Nephron (organoid): ENCODE measurements around the gene DAPP1.

Experiments
- H3K27ac Mint-ChIP-seq, 3 experiments: 2 replicates each; pipeline ENCODE4 v1.8.0; 2020; ENCODE audit warnings: mixed read lengths in 3 of 3, mild to moderate bottlenecking in 2 of 3, moderate library complexity in 1 of 3
- H3K27me3 Mint-ChIP-seq: 2 replicates; pipeline ENCODE4 v1.8.0; 2021; ENCODE audit warnings: low read depth, mild to moderate bottlenecking, moderate library complexity, mixed read lengths
- H3K36me3 Mint-ChIP-seq: 2 replicates; pipeline ENCODE4 v1.8.0; 2020; ENCODE audit warnings: low read depth, mixed read lengths
- H3K4me1 Mint-ChIP-seq: 2 replicates; pipeline ENCODE4 v1.8.0; 2020; ENCODE audit warnings: mixed read lengths
- H3K4me3 Mint-ChIP-seq, 3 experiments: 2 replicates each; pipeline ENCODE4 v1.8.0; 2020; ENCODE audit warnings: mild to moderate bottlenecking in 3 of 3, mixed read lengths in 3 of 3, moderate library complexity in 2 of 3
- H3K9me3 Mint-ChIP-seq: 2 replicates; pipeline ENCODE4 v1.8.0; 2020; ENCODE audit warnings: mixed read lengths
- CTCF ChIP-seq, 3 experiments: fragments of 200-600 bp; sonication (generic); IDR thresholded peaks; one replicate each; pipeline ENCODE4 v1.5.0; 2021; ENCODE audit warnings: antibody characterized with exemption in 3 of 3; ENCODE audit not compliant: unreplicated experiment in 3 of 3

DAPP1 gene

DNA sequence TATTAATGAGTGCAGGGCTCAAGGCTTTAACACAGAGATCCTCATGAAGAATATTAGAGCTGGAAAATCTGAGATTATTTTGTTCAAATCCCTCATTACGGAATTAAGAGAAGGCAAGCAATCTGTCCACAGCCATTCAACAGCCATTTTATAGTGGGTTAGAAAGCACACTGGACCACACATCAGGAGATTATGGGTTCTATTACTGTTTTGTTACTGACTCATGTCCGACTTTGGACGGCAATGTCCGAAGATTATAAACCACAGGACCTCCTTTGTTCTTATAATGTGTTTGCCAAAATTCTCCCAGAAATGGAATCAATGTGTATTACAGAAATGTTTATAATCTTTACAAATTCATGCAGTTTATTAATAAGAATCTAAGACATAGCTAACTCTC lies 69.5 kb downstream of the DAPP1 start:
- Mint-ChIP-seq H3K27me3 (no peaks in the 10 kb centered on the region), H3K27ac (no peak overlapping the region), H3K4me1 (peaks cover 3% of the 10 kb centered on the region), H3K4me3 (no peak overlapping the region), H3K36me3 (peaks cover 10% of the 10 kb centered on the region), H3K9me3 (no peaks in the 10 kb centered on the region)
- TF ChIP-seq CTCF (IDR thresholded peaks at IDR 0.05; ENCODE audit: unreplicated experiment in 3 of 3): no peak

DNA sequence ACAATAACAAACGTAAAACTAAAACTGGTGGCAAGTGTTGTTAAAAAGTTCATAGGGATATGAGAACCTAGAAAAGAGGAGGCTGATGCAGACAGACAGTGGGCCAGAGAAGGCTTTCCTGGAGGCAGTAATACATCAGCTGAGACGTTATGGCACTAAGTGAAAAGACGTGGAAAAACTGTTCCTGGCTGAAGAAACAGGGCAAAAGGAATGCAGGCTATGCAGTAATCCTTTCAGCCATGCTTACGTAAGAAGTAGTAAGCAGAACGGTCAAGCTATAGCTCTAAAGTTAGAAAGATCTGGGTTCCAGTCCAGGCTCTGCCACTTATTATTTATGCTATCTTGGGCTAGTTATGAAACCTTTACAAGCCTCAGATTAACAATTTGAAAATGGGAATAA lies 71.2 kb downstream of the DAPP1 start:
- TF ChIP-seq CTCF (IDR thresholded peaks at IDR 0.05; ENCODE audit: unreplicated experiment in 3 of 3): no peak
- H3K36me3 Mint-ChIP-seq: peaks cover 3% of the 10 kb centered on the region
- peaks cover 14% of the 10 kb centered on the region for H3K4me1 Mint-ChIP-seq
- no peaks in the 10 kb centered on the region for H3K9me3 Mint-ChIP-seq
- H3K27ac Mint-ChIP-seq: no peak overlapping the region
- H3K27me3 Mint-ChIP-seq: no peaks in the 10 kb centered on the region
- no peak overlapping the region for H3K4me3 Mint-ChIP-seq

- Mint-ChIP-seq H3K27ac (no peak overlapping the region), H3K4me1 (peaks cover 38% of the 10 kb centered on the region)
- no peak for TF ChIP-seq CTCF (IDR thresholded peaks at IDR 0.05; ENCODE audit: unreplicated experiment in 3 of 3)
These were observed 74.7 kb downstream of the DAPP1 start for GRCh38 chr4:99891351-99891750.

DNA sequence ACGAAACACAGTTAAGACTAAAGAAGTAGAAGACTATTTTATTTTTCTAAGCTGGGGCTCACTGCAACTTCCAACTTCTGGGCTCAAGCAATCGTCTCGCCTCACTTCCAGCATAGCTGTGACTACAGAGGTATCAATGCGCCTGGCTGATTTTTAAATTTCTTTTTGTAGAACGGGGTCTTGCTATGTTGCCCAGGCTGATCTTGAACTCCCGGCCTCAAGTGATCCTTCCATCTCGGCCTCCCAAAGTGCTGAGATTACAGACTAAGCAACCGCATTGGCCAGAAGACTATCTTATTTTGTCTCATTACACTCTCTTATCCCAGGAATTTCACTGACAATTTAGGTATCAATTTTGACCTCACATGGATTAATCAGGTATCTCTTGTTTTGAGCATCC lies 76.4 kb downstream of the DAPP1 start:
- peaks cover 38% of the 10 kb centered on the region for H3K4me1 Mint-ChIP-seq
- peaks cover 3% of the 10 kb centered on the region for H3K36me3 Mint-ChIP-seq
- H3K27me3 Mint-ChIP-seq: no peaks in the 10 kb centered on the region
- TF ChIP-seq CTCF (IDR thresholded peaks at IDR 0.05; ENCODE audit: unreplicated experiment in 3 of 3): no peak
- no peaks in the 10 kb centered on the region for H3K9me3 Mint-ChIP-seq
- peak overlapping the region; percentile 97 to 99 (median 98) for H3K27ac Mint-ChIP-seq
- peak overlapping the region; percentile 99 to 100 (median 100) for H3K4me3 Mint-ChIP-seq

More at GRCh38 chr4:99891351-99891750, 74.7 kb downstream of the DAPP1 start:
- peak overlapping the region; percentile 50 to 74 (median 65) for H3K4me3 Mint-ChIP-seq
- H3K9me3 Mint-ChIP-seq: no peaks in the 10 kb centered on the region
- peaks cover 3% of the 10 kb centered on the region for H3K36me3 Mint-ChIP-seq
- no peaks in the 10 kb centered on the region for H3K27me3 Mint-ChIP-seq

- peak overlapping the region; percentile 99 to 100 (median 100) for H3K4me3 Mint-ChIP-seq
- TF ChIP-seq CTCF (IDR thresholded peaks at IDR 0.05; ENCODE audit: unreplicated experiment in 3 of 3): no peak
- peak overlapping the region; percentile 97 to 99 (median 98) for H3K27ac Mint-ChIP-seq
- H3K9me3 Mint-ChIP-seq: no peaks in the 10 kb centered on the region
- peaks cover 38% of the 10 kb centered on the region for H3K4me1 Mint-ChIP-seq
- no peaks in the 10 kb centered on the region for H3K27me3 Mint-ChIP-seq
- peaks cover 6% of the 10 kb centered on the region for H3K36me3 Mint-ChIP-seq
These were observed 77.2 kb downstream of the DAPP1 start for GRCh38 chr4:99893839-99894160.

DNA sequence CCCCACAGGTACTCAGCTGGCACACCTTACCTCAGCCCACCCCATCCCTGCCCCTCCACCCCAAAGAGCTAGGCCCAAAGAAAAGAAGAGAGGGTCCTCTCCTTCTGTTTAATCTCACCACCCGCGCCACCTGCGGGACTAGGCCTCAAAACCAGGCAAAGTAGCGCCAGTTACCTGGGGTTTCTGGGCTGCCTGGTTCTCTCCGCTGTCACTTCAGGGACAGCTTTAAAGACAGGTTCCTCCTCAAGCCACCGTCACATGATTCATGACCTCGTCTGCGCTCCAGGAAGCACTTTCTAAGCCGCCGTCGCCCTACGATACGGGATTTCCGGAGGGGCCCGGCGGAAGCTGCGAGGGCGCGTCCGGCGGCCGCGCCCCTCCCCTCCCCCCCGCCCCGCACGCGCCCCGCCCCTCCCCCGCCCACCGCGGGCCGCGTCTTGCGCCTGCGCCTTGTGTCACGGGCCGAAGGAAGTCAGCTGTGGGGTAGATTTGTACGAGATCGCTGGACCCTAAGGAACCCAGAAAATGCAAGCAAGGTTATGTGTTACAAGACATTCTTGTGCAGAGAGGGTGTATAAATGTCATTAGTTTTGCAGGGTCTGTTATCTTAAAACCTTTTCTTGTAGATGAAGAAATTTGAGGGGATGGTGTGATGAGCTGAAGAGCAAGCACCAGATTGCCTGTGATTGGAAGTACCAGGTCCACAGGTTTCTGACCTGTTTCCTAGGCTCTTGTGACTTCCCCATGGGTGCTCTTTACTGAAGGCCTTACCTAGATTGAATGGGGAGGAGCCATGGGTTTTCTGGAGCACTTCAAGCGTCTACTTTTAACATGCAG lies 77.8 kb downstream of the DAPP1 start, which contains the start of gene LAMTOR3:
Gene LAMTOR3, minus strand, starts transcription at position 267 of the 837 bp plus-strand sequence. CDS start 464 bp downstream, outside the sequence.
- Mint-ChIP-seq H3K36me3 (peaks cover 6% of the 10 kb centered on the region), H3K27ac (peak within 1 kb of the TSS; percentile 97 to 99 (median 98)), H3K27me3 (no peaks in the 10 kb centered on the region), H3K4me3 (peak within 1 kb of the TSS; percentile 99 to 100 (median 100)), H3K9me3 (no peaks in the 10 kb centered on the region), H3K4me1 (peaks cover 38% of the 10 kb centered on the region)
- TF ChIP-seq CTCF (IDR thresholded peaks at IDR 0.05; ENCODE audit: unreplicated experiment in 3 of 3): no peak
